Testis (tissue), 2 donors: ENCODE results near the gene MAP1LC3B2.
"Not testable (repeated sequence)": the region's sequence is repeated elsewhere in the genome, so short reads cannot be mapped to it uniquely, and the experiment has no call there.

ENCODE experiments used
- CTCF ChIP-seq, 3 experiments: fragments of 450-650 bp in 2 of 3; fragments of 200-600 bp in 1 of 3; sonication (generic) in 1 of 3; IDR thresholded peaks; one replicate each; pipeline ENCODE4 v1.5.1; 2016 to 2019; ENCODE audit warnings: antibody characterized with exemption in 3 of 3, mild to moderate bottlenecking in 2 of 3, moderate library complexity in 1 of 3
- POLR2A ChIP-seq: fragments of 450-650 bp; IDR thresholded peaks from one replicate; pipeline ENCODE4 v1.6.1; 2017; ENCODE audit warnings: antibody characterized with exemption, mild to moderate bottlenecking, moderate library complexity

- not testable (repeated sequence) for TF ChIP-seq POLR2A; CTCF (IDR thresholded peaks at IDR 0.05)
These were observed 6.0 kb downstream of the MAP1LC3B2 start for GRCh38 chr12:116565221-116565620.
